K562 (cell line): ENCODE results near the gene MED29. TPM values are rescaled to one million over a fixed set of nuclear protein-coding genes. Genes with fewer than 3 reads are reported as not detected.
A peak's percentile ranks its signal among the peaks of the same experiment; 100 is the strongest.

ENCODE experiments used
- ATAC-seq: fragments of 200-7000 bp; cut with Tn5 transposase; 3 replicates; pipeline ENCODE4 v1.9.1; 2020; ENCODE audit warnings: moderate library complexity
- BruUV-seq: library from RNA; stranded (reverse); fragments of 400-500 nt; replicated peaks from 2 replicates; lab custom pipeline; 2021; lab: Mats Ljungman, UMichigan
- CTCF ChIA-PET: fragments of 300-600 bp; formaldehyde crosslinking; extraction: SDS; loops from one replicate; lab custom pipeline; 2021; ENCODE audit warnings: low intra/inter-chr PET ratio; lab: Yijun Ruan, JAX
- POLR2A ChIA-PET: fragments of 300-600, 350-650 bp; sonication (Branson Sonifier 250); formaldehyde crosslinking; extraction: SDS; loops from one replicate; lab custom pipeline; 2021; ENCODE audit warnings: antibody characterized with exemption, inconsistent platforms; lab: Yijun Ruan, JAX
- DNase-seq, 4 experiments: peaks; one replicate each; pipeline versions ENCODE4 v3.0.0 to v3.0.0-alpha.2; 2011 to 2018; ENCODE audit warnings: low spot score in 3 of 4, mixed read lengths in 3 of 4; ENCODE audit errors: extremely low read depth in 1 of 4
- FAIRE-seq: peaks from 2 replicates; lab custom pipeline; 2011; peaks lifted over from hg19 to GRCh38; lab: Jason Lieb, UNC
- H2AFZ ChIP-seq: 2 replicates; pipeline ENCODE4 v1.6.0; 2011; ENCODE audit warnings: low read depth, low read length, control low read depth, inconsistent platforms
- H3K27ac ChIP-seq: fragments of 200-600 bp; 3 replicates; pipeline ENCODE4 v1.8.0; 2011; ENCODE audit warnings: low read depth, mild to moderate bottlenecking, control low read depth, inconsistent platforms, low read length, moderate library complexity, mixed read lengths; ENCODE audit errors: extremely low read depth
- H3K27me3 ChIP-seq, 2 experiments: fragments of 300-600 bp in 1 of 2; 2 replicates in 1 of 2; 3 replicates in 1 of 2; pipeline versions ENCODE4 v1.6.0 to v1.8.0; 2011; ENCODE audit warnings: inconsistent platforms in 2 of 2, low read length in 2 of 2, mild to moderate bottlenecking in 1 of 2, mixed read lengths in 1 of 2, moderate library complexity in 1 of 2; ENCODE audit not compliant: control insufficient read depth in 2 of 2, insufficient read depth in 2 of 2
- H3K36me3 ChIP-seq: fragments of 300-600 bp; 3 replicates; pipeline ENCODE4 v1.8.0; 2011; ENCODE audit warnings: mild to moderate bottlenecking, low read length, inconsistent platforms; ENCODE audit not compliant: control insufficient read depth, insufficient read depth
- H3K4me1 ChIP-seq, 2 experiments: fragments of 200-600 bp in 1 of 2; replicated peaks in 1 of 2; 2 replicates in 1 of 2; 3 replicates in 1 of 2; pipeline versions ENCODE4 v1.5.1 to v1.8.0; 2011; ENCODE audit warnings: inconsistent platforms in 2 of 2, low read length in 2 of 2, mild to moderate bottlenecking in 1 of 2, mixed read lengths in 1 of 2, moderate library complexity in 1 of 2; ENCODE audit not compliant: control insufficient read depth in 2 of 2, insufficient read depth in 2 of 2
- H3K4me2 ChIP-seq: 2 replicates; pipeline ENCODE4 v1.6.1; 2011; ENCODE audit warnings: low read length, control low read depth, inconsistent platforms, mixed read lengths; ENCODE audit not compliant: insufficient read depth
- H3K4me3 ChIP-seq: fragments of 200-600 bp; sonication (generic), shearing (Covaris generic); 2 replicates; pipeline ENCODE4 v1.5.1; 2016; ENCODE audit warnings: control low read depth, inconsistent platforms
- H3K79me2 ChIP-seq: fragments of 200-600 bp; 3 replicates; pipeline ENCODE4 v1.8.0; 2011; ENCODE audit warnings: low read length, inconsistent platforms; ENCODE audit not compliant: control insufficient read depth, insufficient read depth
- H3K9ac ChIP-seq, 2 experiments: 2 replicates each; pipeline versions ENCODE4 v1.6.0 to v1.6.1; 2011; ENCODE audit warnings: low read depth in 2 of 2, low read length in 2 of 2, control low read depth in 1 of 2, inconsistent platforms in 1 of 2, mild to moderate bottlenecking in 1 of 2, mixed read lengths in 1 of 2; ENCODE audit not compliant: insufficient read depth in 1 of 2
- H3K9me1 ChIP-seq: one replicate; pipeline ENCODE4 v1.6.0; 2011; ENCODE audit warnings: inconsistent platforms, mild to moderate bottlenecking, low read length, moderate library complexity; ENCODE audit not compliant: control insufficient read depth, insufficient read depth
- H3K9me3 ChIP-seq: replicated peaks from 2 replicates; pipeline ENCODE4 v1.5.1; 2011; ENCODE audit warnings: low read depth, low read length, inconsistent platforms; ENCODE audit not compliant: control insufficient read depth, insufficient read depth
- H4K20me1 ChIP-seq: replicated peaks from 2 replicates; pipeline ENCODE4 v1.6.1; 2011; ENCODE audit warnings: low read length, inconsistent platforms, mixed read lengths; ENCODE audit not compliant: control insufficient read depth, insufficient read depth
- ATF4 ChIP-seq: fragments of 450-650 bp; formaldehyde crosslinking; IDR thresholded peaks from 2 replicates; pipeline ENCODE4 v1.4.0; 2022; ENCODE audit warnings: mild to moderate bottlenecking, moderate library complexity
- ATF7 ChIP-seq: fragments of 450-650 bp; IDR thresholded peaks from 2 replicates; pipeline ENCODE4 v1.7.1; 2014; ENCODE audit warnings: mild to moderate bottlenecking, moderate library complexity
- BHLHE40 ChIP-seq: IDR thresholded peaks from 2 replicates; pipeline ENCODE4 v1.6.1; 2011; ENCODE audit warnings: low read length, improper control_type of control experiment
- CBX2 ChIP-seq: fragments of 200-600 bp; sonication (generic); IDR thresholded peaks from one replicate; pipeline ENCODE4 v1.6.1; 2012; ENCODE audit warnings: mild to moderate bottlenecking, low read length, inconsistent platforms; ENCODE audit not compliant: insufficient read depth, poor library complexity, severe bottlenecking
- CEBPB ChIP-seq: fragments of 450-650 bp; IDR thresholded peaks from 2 replicates; pipeline ENCODE4 v1.6.1; 2016; ENCODE audit warnings: missing genetic modification characterization, missing compliant biosample characterization
- EHMT2 ChIP-seq: fragments of 450-650 bp; IDR thresholded peaks from 2 replicates; pipeline ENCODE4 v1.6.1; 2018; ENCODE audit warnings: antibody characterized with exemption
- ELF1 ChIP-seq: fragments of 200-800 bp; sonication (Bioruptor generic); IDR thresholded peaks from 2 replicates; pipeline ENCODE4 v1.6.1; 2016; ENCODE audit warnings: missing genetic modification characterization, missing compliant biosample characterization
- GMEB1 ChIP-seq: fragments of 250-450 bp; sonication (Bioruptor Pico); IDR thresholded peaks from 2 replicates; pipeline ENCODE4 v1.4.0; 2020; ENCODE audit warnings: mild to moderate bottlenecking
- HDAC3 ChIP-seq: fragments of 450-650 bp; IDR thresholded peaks from 2 replicates; pipeline ENCODE4 v1.6.1; 2018; ENCODE audit warnings: borderline replicate concordance, mild to moderate bottlenecking, moderate library complexity; ENCODE audit not compliant: partially characterized antibody
- JUNB ChIP-seq: fragments of 450-650 bp; formaldehyde crosslinking; conservative IDR thresholded peaks from 2 replicates; pipeline ENCODE4 v1.4.0; 2020; ENCODE audit warnings: mild to moderate bottlenecking
- JUND ChIP-seq, 2 experiments: IDR thresholded peaks; 2 replicates in 1 of 2; 3 replicates in 1 of 2; pipeline ENCODE4 v1.6.1; 2011; ENCODE audit warnings: borderline replicate concordance in 2 of 2, low read depth in 2 of 2, low read length in 2 of 2, improper control_type of control experiment in 1 of 2, missing biosample characterization in 1 of 2, missing genetic modification characterization in 1 of 2, missing genetic modification reagents in 1 of 2
- KDM2B ChIP-seq: fragments of 250-450 bp; sonication (Bioruptor Pico); IDR thresholded peaks from 2 replicates; pipeline ENCODE4 v1.8.0; 2021; ENCODE audit warnings: mild to moderate bottlenecking, moderate library complexity
- NFIC ChIP-seq: fragments of 450-650 bp; IDR thresholded peaks from 2 replicates; pipeline ENCODE4 v1.6.1; 2017; ENCODE audit warnings: mild to moderate bottlenecking, inconsistent platforms
- RBBP5 ChIP-seq: fragments of 200-600 bp; sonication (generic); IDR thresholded peaks from 2 replicates; pipeline ENCODE4 v1.6.1; 2012; ENCODE audit warnings: borderline replicate concordance, mild to moderate bottlenecking, low read length, control low read depth, inconsistent platforms; ENCODE audit not compliant: insufficient read depth, poor library complexity, severe bottlenecking
- SMC3 ChIP-seq: conservative IDR thresholded peaks from 2 replicates; pipeline ENCODE4 v1.6.1; 2011; ENCODE audit warnings: low read depth, low read length, improper control_type of control experiment; ENCODE audit not compliant: insufficient read depth
- SP1 ChIP-seq: sonication (generic); formaldehyde crosslinking; IDR thresholded peaks from 2 replicates; pipeline ENCODE4 v1.8.1; 2022; ENCODE audit warnings: mild to moderate bottlenecking, missing genetic modification reagents
- ZNF316 ChIP-seq: fragments of 450-650 bp; IDR thresholded peaks from 2 replicates; pipeline ENCODE4 v1.6.1; 2016
- WGBS: fragments of 100-300 bp; shearing (Covaris generic); methylation state at CpG from one replicate; pipeline ENCODE4 v1.1.6; 2016; ENCODE audit warnings: low coverage, mixed read lengths; ENCODE audit not compliant: insufficient coverage; ENCODE audit errors: missing lambda C conversion rate; 5-methylcytosine and 5-hydroxymethylcytosine counted together
- in situ Hi-C: fragments of 300-500 bp; cut with MboI; formaldehyde crosslinking; loops from 4 replicates; pipeline ENCODE4 v1.15.0; 2018; ENCODE audit warnings: inconsistent platforms, mixed read lengths
- intact Hi-C: fragments of 100-400 bp; cut with micrococcal nuclease; formaldehyde crosslinking; loops from 2 replicates; pipeline ENCODE4 v1.14.2; 2022
- polyA plus RNA-seq, 8 experiments: library from polyadenylated mRNA; depleted of rRNA in 4 of 8; stranded (reverse) in 5 of 8; unstranded in 3 of 8; fragments of >200 nt; fragmentation: Nextera tagmentation in 2 of 8; fragmentation: Illumina TruSeq in 1 of 8; extraction: Ambion mirVana in 2 of 8; extraction: Trizol in 1 of 8; gene quantifications; 2 replicates each; pipeline versions ENCODE4 v1.2.1 to v1.2.3, GENCODE V29; 2011 to 2014; ENCODE audit warnings: inconsistent platforms in 1 of 8, missing spikeins in 1 of 8
- total RNA-seq, 7 experiments: library from RNA; depleted of rRNA in 6 of 7; stranded (reverse); fragments of >200 nt in 6 of 7; fragmentation: Illumina TruSeq in 2 of 7; extraction: Trizol in 2 of 7; gene quantifications; 2 replicates each; pipeline versions ENCODE4 v1.2.1 to v1.2.3, GENCODE V29; 2011 to 2021; ENCODE audit warnings: low replicate concordance in 1 of 7
- TF ChIP-seq, protein P1 (sequence below): sonication (generic); formaldehyde crosslinking; IDR thresholded peaks from 2 replicates; pipeline ENCODE4 v1.8.0; 2023; ENCODE audit warnings: mild to moderate bottlenecking, missing genetic modification reagents

MED29 gene
- total and polyA plus RNA-seq, 9 of the 15 experiments (the other 6 are each of a cell fraction or from before 2014, with no cell fraction given) = 1.8 to 22.6 (median 12.4) TPM

- DNase-seq = peak in 3 of 4 experiments; percentile 48 to 90 (median 84)
- Histone ChIP-seq H3K9me3 (no peaks in the 10 kb centered on the region), H3K4me2 (no peak overlapping the region), H3K79me2 (0 out of 3 replicates have a peak, but pooled peaks cover 3% of the 10 kb centered on the region), H3K4me1 (peaks cover 17 to 32% of the 10 kb centered on the region in 2 experiments), H3K36me3 (peaks cover 100% of the 10 kb centered on the region), H3K27ac (no peak overlapping the region), H3K9me1 (peaks cover 13% of the 10 kb centered on the region), H3K27me3 (no peaks in the 10 kb centered on the region), H3K9ac (no peak overlapping the region), H2AFZ (no peak overlapping the region), H4K20me1 (peaks cover 30% of the 10 kb centered on the region), H3K4me3 (no peak overlapping the region)
- peak; percentile 99 for FAIRE-seq
- ChIA-PET POLR2A (interaction anchor here (1.0 to 1.4 kb wide), 3 partner anchors 9 to 220 kb away, joined by 3 to 9 read pairs (median 3); partner anchors contain the start of genes MED29, PAF1 and ZFP36), CTCF (no interaction called here)
- ATAC-seq = peak; percentile 93
- WGBS = 23% methylated on average over 10 of the region's 10 CpGs
- in situ Hi-C loops = no loop called here
- intact Hi-C loops = no loop called here
- BruUV-seq = no TSS peak
- peak; percentile 81 for TF ChIP-seq HDAC3
- TF ChIP-seq, protein P1, sequence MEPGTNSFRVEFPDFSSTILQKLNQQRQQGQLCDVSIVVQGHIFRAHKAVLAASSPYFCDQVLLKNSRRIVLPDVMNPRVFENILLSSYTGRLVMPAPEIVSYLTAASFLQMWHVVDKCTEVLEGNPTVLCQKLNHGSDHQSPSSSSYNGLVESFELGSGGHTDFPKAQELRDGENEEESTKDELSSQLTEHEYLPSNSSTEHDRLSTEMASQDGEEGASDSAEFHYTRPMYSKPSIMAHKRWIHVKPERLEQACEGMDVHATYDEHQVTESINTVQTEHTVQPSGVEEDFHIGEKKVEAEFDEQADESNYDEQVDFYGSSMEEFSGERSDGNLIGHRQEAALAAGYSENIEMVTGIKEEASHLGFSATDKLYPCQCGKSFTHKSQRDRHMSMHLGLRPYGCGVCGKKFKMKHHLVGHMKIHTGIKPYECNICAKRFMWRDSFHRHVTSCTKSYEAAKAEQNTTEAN (CRISPR knock-in tag) = no peak
- TF ChIP-seq CBX2 = no peak
- TF ChIP-seq NFIC = peak; percentile 80
- TF ChIP-seq KDM2B (CRISPR knock-in tag) = no peak
- TF ChIP-seq CEBPB = 0 out of 2 replicates have a peak, but pooled peaks have one; percentile 22
- 0 out of 2 replicates have a peak, but pooled peaks have one; percentile 44 for TF ChIP-seq SP1
- no peak for TF ChIP-seq JUNB (CRISPR knock-in tag)
- no peak for TF ChIP-seq ELF1 (tag)
- TF ChIP-seq JUND (IDR thresholded peaks at IDR 0.05; ENCODE audit: borderline replicate concordance, low read depth, low read length) = peak; percentile 52; the same call in 1 of the 2 replicates
- peak; percentile 54; the same call in 1 of the 3 replicates for TF ChIP-seq JUND (tag; IDR thresholded peaks at IDR 0.05; ENCODE audit: borderline replicate concordance, low read depth, low read length)
- 0 out of 2 replicates have a peak, but pooled peaks have one; percentile 31 for TF ChIP-seq EHMT2
- peak; percentile 23; the same call in 1 of the 2 replicates for TF ChIP-seq ATF7
- peak; percentile 54; the same call in 1 of the 2 replicates for TF ChIP-seq ATF4
- TF ChIP-seq BHLHE40 = peak; percentile 71
- no peak for TF ChIP-seq RBBP5
- no peak for TF ChIP-seq GMEB1 (CRISPR knock-in tag)
- no peak for TF ChIP-seq SMC3
- peak; percentile 77 for TF ChIP-seq ZNF316
Measured at GRCh38 chr19:39381910-39382611, 9.1 kb upstream of the MED29 start.
